ENCODE data around the gene SFXN2.

Gene SFXN2

DNA sequence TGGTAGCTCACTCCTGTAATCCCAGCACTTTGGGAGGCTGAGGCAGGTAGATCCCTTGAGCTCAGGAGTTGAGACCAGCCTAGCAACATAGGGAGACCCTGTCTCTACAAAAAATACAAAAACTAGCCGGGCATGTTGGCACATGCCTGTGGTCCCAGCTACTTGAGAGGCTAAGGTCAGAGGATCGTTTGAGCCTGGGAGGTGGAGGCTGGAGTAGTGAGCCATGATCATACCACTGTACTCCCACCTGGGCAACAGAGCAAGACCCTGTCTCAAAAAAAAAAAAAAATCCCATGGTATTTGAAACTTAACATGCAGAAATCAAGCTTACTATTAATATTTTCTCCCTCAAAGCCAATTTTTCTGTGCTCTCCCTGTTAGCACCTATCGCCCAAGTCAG, 5.9 kb downstream of the SFXN2 start:
- H3K4me3 ChIP-seq: no peak overlapping the region
- no peaks in the 10 kb centered on the region for H3K27me3 ChIP-seq (ENCODE audit: low read depth)
- H3K36me3 ChIP-seq (replicated peaks): peaks cover 26% of the 10 kb centered on the region
- no peaks in the 10 kb centered on the region for H3K9me3 ChIP-seq
- in situ Hi-C loops (cut with MboI; ENCODE audit: low sequenced_read_pairs): no loop called here
- DNase-seq (ENCODE audit: low spot score in 2 of 2): no peak
- peaks cover 42% of the 10 kb centered on the region for H3K4me1 ChIP-seq

DNA sequence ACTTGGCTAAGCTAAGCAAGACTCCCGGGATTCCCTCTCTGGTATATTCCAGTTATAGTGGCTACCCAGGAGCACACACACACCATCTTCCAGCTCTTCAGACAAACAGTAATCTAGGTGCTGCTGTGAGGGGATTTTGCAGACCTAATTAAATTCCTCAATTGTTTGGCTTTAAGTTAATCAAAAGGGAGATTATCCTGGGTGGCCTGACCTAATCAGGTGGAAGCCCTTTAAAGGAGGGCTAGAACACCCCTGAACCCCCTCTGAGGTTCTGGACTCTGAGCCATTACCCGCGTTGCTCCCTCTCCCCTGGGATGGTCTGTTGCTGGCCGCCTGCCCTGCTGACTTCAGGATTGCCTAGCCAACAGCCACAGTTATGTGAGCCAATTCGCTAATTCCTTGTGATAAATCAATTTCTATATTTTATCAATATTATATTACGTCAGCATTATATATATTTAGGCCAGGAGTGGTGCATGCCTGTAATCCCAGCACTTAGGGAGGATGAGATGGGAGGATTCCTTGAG, 6.4 kb downstream of the SFXN2 start:
- in situ Hi-C loops (cut with MboI; ENCODE audit: low sequenced_read_pairs): no loop called here
- no peaks in the 10 kb centered on the region for H3K9me3 ChIP-seq
- DNase-seq (ENCODE audit: low spot score in 2 of 2): no peak
- H3K27me3 ChIP-seq (ENCODE audit: low read depth): no peaks in the 10 kb centered on the region
- H3K4me3 ChIP-seq: no peak overlapping the region
- H3K36me3 ChIP-seq (replicated peaks): peaks cover 29% of the 10 kb centered on the region
- peaks cover 42% of the 10 kb centered on the region for H3K4me1 ChIP-seq

DNA sequence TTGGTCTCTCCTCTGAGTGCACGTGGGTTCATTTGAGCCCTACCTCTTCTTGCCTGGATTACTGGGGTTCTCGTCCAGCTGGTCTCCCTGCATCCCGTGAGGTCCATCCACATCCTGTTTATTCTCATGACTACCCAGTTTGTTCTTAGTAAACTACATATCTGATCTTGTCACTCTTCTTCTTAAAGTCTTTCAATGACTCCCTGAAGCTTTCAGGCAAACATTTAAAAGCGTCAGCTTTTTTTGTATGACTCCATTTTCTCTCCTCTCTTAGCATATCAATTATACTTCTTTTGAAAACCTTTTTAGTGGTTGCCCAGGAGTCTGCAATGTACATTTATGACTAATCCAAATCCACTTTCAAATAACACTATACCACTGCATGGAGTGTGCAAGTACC, 7.5 kb downstream of the SFXN2 start:
- H3K27me3 ChIP-seq (ENCODE audit: low read depth): no peaks in the 10 kb centered on the region
- in situ Hi-C loops (cut with MboI; ENCODE audit: low sequenced_read_pairs): no loop called here
- peaks cover 38% of the 10 kb centered on the region for H3K36me3 ChIP-seq (replicated peaks)
- H3K9me3 ChIP-seq: no peaks in the 10 kb centered on the region
- H3K4me1 ChIP-seq: peaks cover 34% of the 10 kb centered on the region
- DNase-seq (ENCODE audit: low spot score in 2 of 2): peak; percentile 52 to 93
- H3K4me3 ChIP-seq: no peak overlapping the region; the same call in 1 of the 2 replicates

DNA sequence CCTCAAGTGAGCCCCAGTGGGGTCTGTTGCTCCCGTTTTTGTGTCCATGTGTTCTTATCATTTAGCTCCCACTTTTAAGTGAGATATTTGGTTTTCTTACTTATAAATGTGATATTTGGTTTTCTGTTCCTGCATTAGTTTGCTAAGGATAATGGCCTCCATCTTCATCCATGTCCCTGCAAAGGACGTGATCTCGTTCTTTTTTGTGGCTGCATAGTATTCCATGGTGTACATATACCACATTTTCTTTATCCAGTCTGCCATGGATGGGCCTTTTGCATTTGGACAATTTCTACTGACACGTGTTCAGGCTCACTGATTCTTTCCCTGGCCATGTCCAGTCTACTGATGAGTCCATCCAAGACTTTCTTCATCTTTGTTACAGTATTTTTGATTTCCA, 9.6 kb downstream of the SFXN2 start:
- Histone ChIP-seq H3K4me3 (no peak overlapping the region), H3K4me1 (peaks cover 22% of the 10 kb centered on the region), H3K9me3 (no peaks in the 10 kb centered on the region), H3K27me3 (ENCODE audit: low read depth) (no peaks in the 10 kb centered on the region), H3K36me3 (replicated peaks) (peaks cover 53% of the 10 kb centered on the region)
- in situ Hi-C loops (cut with MboI; ENCODE audit: low sequenced_read_pairs): no loop called here
- no peak for DNase-seq (ENCODE audit: low spot score in 2 of 2)

DNA sequence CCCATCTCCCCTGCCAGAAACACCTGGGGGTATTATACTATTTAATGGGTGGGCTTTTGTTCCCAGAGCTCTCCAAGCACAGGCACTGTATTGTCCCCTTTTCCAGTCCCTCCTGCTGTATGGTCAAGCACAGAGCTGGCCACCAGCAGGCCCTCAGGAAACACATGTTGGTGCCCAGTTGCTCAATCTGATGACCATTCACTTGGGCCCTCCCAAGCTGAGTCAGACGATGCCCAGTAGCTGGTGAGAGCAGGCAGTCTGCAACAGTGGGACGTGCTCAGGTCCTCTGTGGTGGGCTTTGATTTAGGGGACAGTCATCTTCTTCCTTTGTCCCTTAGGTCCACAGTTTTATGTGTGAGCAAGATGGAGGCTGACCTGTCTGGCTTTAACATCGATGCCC, 11.8 kb downstream of the SFXN2 start:
- peaks cover 11% of the 10 kb centered on the region for H3K4me1 ChIP-seq
- no peak overlapping the region for H3K4me3 ChIP-seq
- no peak for DNase-seq (ENCODE audit: low spot score in 2 of 2)
- H3K36me3 ChIP-seq (replicated peaks): peaks cover 68% of the 10 kb centered on the region
- in situ Hi-C loops (cut with MboI; ENCODE audit: low sequenced_read_pairs): no loop called here
- no peaks in the 10 kb centered on the region for H3K27me3 ChIP-seq (ENCODE audit: low read depth)
- H3K9me3 ChIP-seq: no peaks in the 10 kb centered on the region

DNA sequence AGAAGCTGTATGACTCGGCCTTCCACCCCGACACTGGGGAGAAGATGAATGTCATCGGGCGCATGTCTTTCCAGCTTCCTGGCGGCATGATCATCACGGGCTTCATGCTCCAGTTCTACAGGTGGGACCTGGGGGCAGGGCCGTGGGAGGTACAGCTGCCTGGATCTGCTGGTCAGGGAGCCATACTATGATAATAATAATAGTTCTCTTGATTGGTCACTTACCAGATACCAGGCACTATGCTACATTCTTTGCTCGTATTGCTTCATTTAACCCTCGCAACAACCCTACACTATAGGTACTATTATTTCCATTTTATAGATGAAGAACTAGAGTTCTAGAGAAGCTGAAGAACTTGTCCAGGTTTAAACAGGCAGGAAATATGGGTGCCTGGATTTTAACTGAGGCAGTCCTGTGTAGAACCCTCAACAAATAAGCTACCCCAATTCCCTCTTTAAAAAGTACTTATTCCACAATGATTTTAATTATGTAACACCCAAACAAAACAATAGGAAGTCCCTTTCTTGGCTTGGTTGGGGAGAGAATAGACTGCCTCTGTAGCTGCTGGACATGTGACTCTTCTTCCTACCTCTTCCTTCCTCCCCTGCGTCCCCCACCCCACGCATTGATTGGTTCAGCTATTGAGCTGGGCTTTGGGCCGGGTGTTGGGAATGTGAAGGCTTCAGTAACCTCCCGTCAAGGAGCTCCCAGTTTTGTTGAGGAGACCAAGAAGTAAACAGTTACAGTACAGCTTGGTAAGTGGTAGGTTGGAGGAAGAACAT, 12.8 kb downstream of the SFXN2 start:
- Histone ChIP-seq H3K9me3 (no peaks in the 10 kb centered on the region), H3K4me3 (no peak overlapping the region), H3K27me3 (ENCODE audit: low read depth) (no peaks in the 10 kb centered on the region), H3K4me1 (peaks cover 5% of the 10 kb centered on the region), H3K36me3 (replicated peaks) (peaks cover 78% of the 10 kb centered on the region)
- in situ Hi-C loops (cut with MboI; ENCODE audit: low sequenced_read_pairs): no loop called here
- DNase-seq (ENCODE audit: low spot score in 2 of 2): no peak

DNA sequence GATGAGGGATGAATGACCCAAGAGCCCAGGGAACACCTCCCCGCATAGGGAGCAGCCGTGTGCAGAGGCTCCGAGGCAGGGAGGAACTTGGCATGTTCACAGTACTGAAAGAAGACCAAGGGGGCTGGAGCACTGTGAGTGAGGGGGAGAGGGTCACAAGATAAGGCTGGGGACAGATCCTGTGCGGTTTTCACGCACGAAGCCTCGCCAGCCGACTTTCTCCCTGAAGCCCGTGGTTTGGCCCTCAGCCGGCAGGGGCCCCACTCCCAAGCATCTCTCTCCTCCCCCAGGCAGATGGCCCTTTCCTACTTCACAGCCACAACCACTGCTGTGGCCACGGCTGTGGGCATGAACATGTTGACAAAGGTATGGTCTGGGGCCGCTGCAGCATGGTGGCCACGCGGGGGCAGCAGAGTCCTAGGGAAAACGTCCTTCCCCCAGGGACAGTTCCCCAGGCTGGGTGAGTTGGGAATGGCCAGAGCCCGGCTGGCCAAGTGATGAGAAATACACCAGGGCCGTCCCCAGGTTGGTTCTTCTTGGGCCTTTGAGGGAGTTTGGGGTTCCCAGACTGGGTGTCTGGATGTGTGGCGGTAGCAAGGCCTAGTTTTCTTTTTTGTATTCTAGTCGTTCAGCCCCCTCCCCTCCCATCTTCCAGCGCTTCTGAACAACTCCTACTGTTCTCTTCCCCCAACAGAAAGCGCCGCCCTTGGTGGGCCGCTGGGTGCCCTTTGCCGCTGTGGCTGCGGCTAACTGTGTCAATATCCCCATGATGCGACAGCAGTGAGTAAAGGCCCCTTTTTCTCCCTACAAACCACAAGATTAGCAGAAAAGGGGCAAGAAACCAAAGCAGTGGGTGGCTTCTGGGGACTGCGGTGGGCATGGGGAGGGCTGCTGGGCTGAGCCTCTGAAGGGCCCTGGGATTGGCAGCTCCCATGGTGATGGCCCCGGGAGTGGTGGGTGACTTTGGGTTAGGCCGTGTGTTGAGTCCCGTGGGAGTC, 14.9 kb downstream of the SFXN2 start:
- Histone ChIP-seq H3K36me3 (replicated peaks) (peaks cover 86% of the 10 kb centered on the region), H3K4me3 (no peak overlapping the region), H3K4me1 (no peaks in the 10 kb centered on the region), H3K9me3 (no peaks in the 10 kb centered on the region), H3K27me3 (ENCODE audit: low read depth) (no peaks in the 10 kb centered on the region)
- in situ Hi-C loops (cut with MboI; ENCODE audit: low sequenced_read_pairs): no loop called here
- DNase-seq (ENCODE audit: low spot score in 2 of 2): peak; percentile 53 to 91

DNA sequence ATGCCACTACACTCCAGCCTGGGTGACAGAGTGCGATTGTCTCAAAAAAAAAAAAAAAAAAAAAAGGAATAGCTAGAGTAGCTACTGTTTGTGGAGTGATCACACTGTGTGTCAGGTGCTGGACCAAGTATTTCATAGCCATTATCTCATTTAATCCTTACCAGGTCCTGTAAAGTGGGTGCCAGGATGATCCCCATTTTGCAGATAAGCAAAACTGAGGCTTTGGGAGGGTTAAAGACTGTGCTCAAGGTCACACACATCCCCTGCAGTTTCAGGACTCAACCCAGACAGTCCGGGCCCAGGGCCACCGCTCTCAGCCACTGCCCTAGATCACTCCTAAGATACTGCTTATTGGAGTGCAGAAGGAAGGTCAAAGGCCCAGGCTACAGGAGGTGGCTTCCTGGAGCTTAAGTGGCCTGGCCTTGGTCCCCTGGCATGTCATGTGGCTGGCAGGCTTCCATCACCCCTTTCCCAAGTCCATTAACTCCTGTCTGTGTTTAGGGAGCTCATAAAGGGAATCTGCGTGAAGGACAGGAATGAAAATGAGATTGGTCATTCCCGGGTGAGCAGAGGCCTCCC, 16.9 kb downstream of the SFXN2 start:
- DNase-seq (ENCODE audit: low spot score in 2 of 2): no peak
- in situ Hi-C loops (cut with MboI; ENCODE audit: low sequenced_read_pairs): no loop called here
- Histone ChIP-seq H3K4me3 (no peak overlapping the region), H3K9me3 (no peaks in the 10 kb centered on the region), H3K27me3 (ENCODE audit: low read depth) (no peaks in the 10 kb centered on the region), H3K36me3 (replicated peaks) (peaks cover 81% of the 10 kb centered on the region), H3K4me1 (no peaks in the 10 kb centered on the region)

DNA sequence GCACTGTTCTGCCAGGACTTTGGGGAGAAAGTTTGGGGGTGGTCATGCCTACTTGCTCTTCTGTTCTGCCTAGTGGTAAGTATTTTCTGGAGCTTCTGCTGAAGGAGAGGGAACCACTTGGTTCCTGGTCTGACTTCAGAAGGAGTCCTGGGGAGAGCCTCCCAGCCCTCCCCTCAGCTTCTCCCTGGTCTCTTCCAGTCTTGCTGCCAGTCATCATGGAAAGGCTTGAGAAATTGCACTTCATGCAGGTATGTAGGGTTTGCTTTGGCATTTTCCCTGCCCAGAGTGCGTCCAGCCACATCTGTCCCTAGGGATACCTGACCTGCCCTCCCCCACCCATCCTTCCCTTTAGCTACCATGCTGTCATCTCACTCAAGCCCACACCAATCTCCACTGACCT, 18.2 kb downstream of the SFXN2 start:
- Histone ChIP-seq H3K9me3 (no peaks in the 10 kb centered on the region), H3K36me3 (replicated peaks) (peaks cover 77% of the 10 kb centered on the region), H3K4me3 (no peak overlapping the region), H3K27me3 (ENCODE audit: low read depth) (no peaks in the 10 kb centered on the region), H3K4me1 (no peaks in the 10 kb centered on the region)
- in situ Hi-C loops (cut with MboI; ENCODE audit: low sequenced_read_pairs): no loop called here
- DNase-seq (ENCODE audit: low spot score in 2 of 2): no peak

DNA sequence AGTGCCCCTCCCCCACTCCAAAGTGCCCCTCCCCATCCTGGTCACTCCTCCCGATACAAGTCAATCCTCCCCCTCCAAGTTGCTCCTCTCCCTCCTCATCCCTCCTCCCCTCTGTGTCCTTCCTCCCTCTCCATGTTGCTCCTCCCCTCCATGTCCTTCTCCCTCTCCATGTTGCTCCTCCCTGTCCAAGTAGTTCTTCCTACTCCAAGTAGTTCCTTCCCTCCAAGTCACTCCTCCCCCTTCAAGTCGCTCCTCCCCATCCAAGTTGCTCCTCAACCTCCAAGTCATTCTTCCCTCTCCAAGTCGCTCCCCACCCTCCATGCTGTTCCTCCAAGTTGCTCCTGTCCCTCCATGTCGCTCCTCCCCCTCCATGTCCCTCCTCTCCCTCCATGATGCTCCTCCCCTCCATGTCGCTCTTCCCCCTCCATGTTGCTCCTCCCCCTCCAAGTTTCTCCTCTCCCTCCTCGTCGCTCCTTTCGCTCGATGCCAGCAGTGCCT, 20.7 kb downstream of the SFXN2 start:
- in situ Hi-C loops (cut with MboI; ENCODE audit: low sequenced_read_pairs): no loop called here
- H3K27me3 ChIP-seq (ENCODE audit: low read depth): no peaks in the 10 kb centered on the region
- H3K36me3 ChIP-seq (replicated peaks): peaks cover 59% of the 10 kb centered on the region
- no peaks in the 10 kb centered on the region for H3K9me3 ChIP-seq
- H3K4me3 ChIP-seq: no peak overlapping the region
- no peak for DNase-seq (ENCODE audit: low spot score in 2 of 2)
- H3K4me1 ChIP-seq: no peaks in the 10 kb centered on the region

DNA sequence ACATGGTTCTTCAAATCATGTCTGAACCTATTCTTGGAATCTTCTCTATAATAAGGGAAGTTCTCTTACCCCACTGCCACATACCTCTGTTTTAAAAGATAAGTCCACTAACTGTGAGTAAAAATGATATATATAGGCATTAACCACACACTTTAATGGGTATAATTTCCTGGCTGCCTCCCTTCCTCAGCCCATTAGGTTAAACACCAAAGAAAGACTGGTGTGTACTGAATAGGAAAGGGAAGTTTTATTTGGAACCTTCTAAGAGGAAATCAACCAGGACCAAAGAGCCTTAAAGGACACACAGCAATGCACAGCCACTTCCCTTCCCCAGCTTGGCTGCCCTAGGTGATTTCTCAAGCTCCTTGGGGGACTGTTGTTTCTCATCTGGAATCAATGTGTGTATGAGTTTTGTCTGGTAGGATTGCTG, 24.3 kb downstream of the SFXN2 start:
- H3K4me1 ChIP-seq: peaks cover 4% of the 10 kb centered on the region
- no peaks in the 10 kb centered on the region; the same call in 1 of the 2 replicates for H3K27me3 ChIP-seq (ENCODE audit: low read depth)
- no peaks in the 10 kb centered on the region for H3K9me3 ChIP-seq
- no peak for DNase-seq (ENCODE audit: low spot score in 2 of 2)
- H3K36me3 ChIP-seq (replicated peaks): peaks cover 28% of the 10 kb centered on the region
- no peak overlapping the region for H3K4me3 ChIP-seq
- in situ Hi-C loops (cut with MboI; ENCODE audit: low sequenced_read_pairs): no loop called here

DNA sequence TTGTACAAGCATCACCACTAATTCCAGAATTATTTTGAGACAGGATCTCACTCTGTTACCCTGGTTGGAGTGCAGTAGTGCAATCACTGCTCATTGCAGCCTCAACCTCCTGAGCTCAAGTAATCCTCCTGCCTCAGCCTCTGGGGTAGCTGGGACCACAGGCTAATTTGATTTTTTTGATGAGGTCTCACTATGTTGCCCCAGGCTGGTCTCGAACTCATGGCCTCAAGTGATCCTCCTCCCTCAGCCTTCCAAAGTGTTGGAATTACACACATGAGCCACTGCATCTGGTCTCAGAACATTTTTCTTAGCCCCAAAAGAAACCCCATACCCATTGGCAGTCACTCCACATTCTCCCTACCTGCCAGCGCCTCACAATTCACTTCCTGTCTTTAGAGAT, 25.8 kb downstream of the SFXN2 start:
- DNase-seq (ENCODE audit: low spot score in 2 of 2): no peak
- in situ Hi-C loops (cut with MboI; ENCODE audit: low sequenced_read_pairs): no loop called here
- H3K27me3 ChIP-seq (ENCODE audit: low read depth): no peaks in the 10 kb centered on the region; the same call in 1 of the 2 replicates

DNA sequence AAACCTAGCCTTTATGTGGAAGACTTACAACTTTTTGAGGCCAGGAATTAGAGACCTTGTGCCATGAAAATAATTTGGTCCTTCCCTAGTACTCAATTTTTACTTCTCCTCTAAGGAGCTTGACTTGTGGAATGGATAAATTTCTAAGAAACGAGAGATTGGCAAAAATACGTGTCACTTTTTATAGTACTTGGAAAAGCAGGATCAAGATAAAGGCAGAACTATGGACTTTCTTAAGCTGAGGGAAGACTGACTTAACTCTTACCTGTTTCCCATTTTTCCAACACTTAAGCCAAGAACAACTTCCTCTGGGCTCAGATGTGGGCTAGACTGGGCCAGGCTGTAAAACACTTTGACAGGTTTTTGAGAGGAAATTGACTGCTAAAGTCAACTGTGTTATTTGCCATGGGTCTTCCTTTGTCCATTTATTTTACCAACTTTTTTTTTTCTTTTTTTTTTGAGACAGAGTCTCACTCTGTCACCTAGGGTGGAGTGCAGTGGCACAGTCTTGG, 27.3 kb downstream of the SFXN2 start:
- no peak overlapping the region for H3K4me3 ChIP-seq
- no peaks in the 10 kb centered on the region; the same call in 1 of the 2 replicates for H3K27me3 ChIP-seq (ENCODE audit: low read depth)
- peaks cover 12% of the 10 kb centered on the region for H3K4me1 ChIP-seq
- in situ Hi-C loops (cut with MboI; ENCODE audit: low sequenced_read_pairs): no loop called here
- H3K9me3 ChIP-seq: no peaks in the 10 kb centered on the region
- no peak for DNase-seq (ENCODE audit: low spot score in 2 of 2)
- H3K36me3 ChIP-seq (replicated peaks): peaks cover 15% of the 10 kb centered on the region

More for the DNA sequence above, 25.8 kb downstream of the SFXN2 start:
- Histone ChIP-seq H3K4me3 (no peak overlapping the region), H3K36me3 (replicated peaks) (peaks cover 19% of the 10 kb centered on the region), H3K9me3 (no peaks in the 10 kb centered on the region), H3K4me1 (peaks cover 12% of the 10 kb centered on the region)
